ENCODE measurements around the gene PREX1.

PREX1 gene

GRCh38 chr20:48711696-48712464 is 115.9 kb downstream of the PREX1 start:
- no peak for DNase-seq

GRCh38 chr20:48711044-48711428 is 116.8 kb downstream of the PREX1 start:
- DNase-seq: no peak

GRCh38 chr20:48710341-48711043 is 117.3 kb downstream of the PREX1 start:
- DNase-seq: no peak

- DNase-seq: no peak
These were observed 118.1 kb downstream of the PREX1 start for GRCh38 chr20:48709744-48710143.

GRCh38 chr20:48709058-48709691 is 118.6 kb downstream of the PREX1 start:
- no peak for DNase-seq

- DNase-seq: no peak
These were observed 119.2 kb downstream of the PREX1 start for GRCh38 chr20:48708630-48709029.

- no peak for DNase-seq
These were observed 119.7 kb downstream of the PREX1 start for GRCh38 chr20:48708116-48708515.

GRCh38 chr20:48706710-48707365 is 121.0 kb downstream of the PREX1 start:
- DNase-seq: no peak

GRCh38 chr20:48706116-48706656 is 121.6 kb downstream of the PREX1 start:
- DNase-seq: no peak

GRCh38 chr20:48705240-48706115 is 122.3 kb downstream of the PREX1 start:
- no peak for DNase-seq

GRCh38 chr20:48704761-48705160 is 123.0 kb downstream of the PREX1 start:
- no peak for DNase-seq

- DNase-seq: no peak
These were observed 124.1 kb downstream of the PREX1 start for GRCh38 chr20:48703511-48704219.

GRCh38 chr20:48703107-48703506 is 124.7 kb downstream of the PREX1 start:
- DNase-seq: no peak

GRCh38 chr20:48702455-48702913 is 125.3 kb downstream of the PREX1 start:
- no peak for DNase-seq

GRCh38 chr20:48701702-48702101 is 126.1 kb downstream of the PREX1 start:
- DNase-seq: no peak

GRCh38 chr20:48698507-48699267 is 129.1 kb downstream of the PREX1 start:
- DNase-seq: no peak

GRCh38 chr20:48697845-48698491 is 129.8 kb downstream of the PREX1 start:
- DNase-seq: peak; percentile 63

GRCh38 chr20:48696671-48697070 is 131.1 kb downstream of the PREX1 start:
- no peak for DNase-seq

GRCh38 chr20:48695738-48696137 is 132.1 kb downstream of the PREX1 start:
- DNase-seq: no peak

- no peak for DNase-seq
These were observed 132.5 kb downstream of the PREX1 start for GRCh38 chr20:48695255-48695654.
